ENCODE measurements around the gene SPATA31D4.

SPATA31D4 gene

GRCh38 chr9:81968026-81968425 lies 39.8 kb downstream of the SPATA31D4 start:
- no peak for DNase-seq

- DNase-seq = no peak
Observed at GRCh38 chr9:81969971-81970370, 41.7 kb downstream of the SPATA31D4 start.

GRCh38 chr9:81971727-81972126 lies 43.5 kb downstream of the SPATA31D4 start:
- no peak for DNase-seq

GRCh38 chr9:81974764-81975163 lies 46.5 kb downstream of the SPATA31D4 start:
- DNase-seq = no peak

- DNase-seq = no peak
Observed at GRCh38 chr9:81976351-81976750, 48.1 kb downstream of the SPATA31D4 start.

- no peak for DNase-seq
Observed at GRCh38 chr9:81979196-81979595, 51.0 kb downstream of the SPATA31D4 start.

GRCh38 chr9:81980568-81980967 lies 52.3 kb downstream of the SPATA31D4 start:
- DNase-seq = no peak

GRCh38 chr9:81981883-81982282 lies 53.7 kb downstream of the SPATA31D4 start:
- DNase-seq = no peak
